ENCODE measurements around the gene CCND1.

CCND1 gene

DNA sequence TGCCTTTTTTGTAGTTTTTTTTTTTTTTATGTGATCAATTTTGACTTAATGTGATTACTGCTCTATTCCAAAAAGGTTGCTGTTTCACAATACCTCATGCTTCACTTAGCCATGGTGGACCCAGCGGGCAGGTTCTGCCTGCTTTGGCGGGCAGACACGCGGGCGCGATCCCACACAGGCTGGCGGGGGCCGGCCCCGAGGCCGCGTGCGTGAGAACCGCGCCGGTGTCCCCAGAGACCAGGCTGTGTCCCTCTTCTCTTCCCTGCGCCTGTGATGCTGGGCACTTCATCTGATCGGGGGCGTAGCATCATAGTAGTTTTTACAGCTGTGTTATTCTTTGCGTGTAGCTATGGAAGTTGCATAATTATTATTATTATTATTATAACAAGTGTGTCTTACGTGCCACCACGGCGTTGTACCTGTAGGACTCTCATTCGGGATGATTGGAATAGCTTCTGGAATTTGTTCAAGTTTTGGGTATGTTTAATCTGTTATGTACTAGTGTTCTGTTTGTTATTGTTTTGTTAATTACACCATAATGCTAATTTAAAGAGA lies 12.5 kb downstream of the CCND1 start:
- no peak for DNase-seq (ENCODE audit: low read depth, low spot score)

DNA sequence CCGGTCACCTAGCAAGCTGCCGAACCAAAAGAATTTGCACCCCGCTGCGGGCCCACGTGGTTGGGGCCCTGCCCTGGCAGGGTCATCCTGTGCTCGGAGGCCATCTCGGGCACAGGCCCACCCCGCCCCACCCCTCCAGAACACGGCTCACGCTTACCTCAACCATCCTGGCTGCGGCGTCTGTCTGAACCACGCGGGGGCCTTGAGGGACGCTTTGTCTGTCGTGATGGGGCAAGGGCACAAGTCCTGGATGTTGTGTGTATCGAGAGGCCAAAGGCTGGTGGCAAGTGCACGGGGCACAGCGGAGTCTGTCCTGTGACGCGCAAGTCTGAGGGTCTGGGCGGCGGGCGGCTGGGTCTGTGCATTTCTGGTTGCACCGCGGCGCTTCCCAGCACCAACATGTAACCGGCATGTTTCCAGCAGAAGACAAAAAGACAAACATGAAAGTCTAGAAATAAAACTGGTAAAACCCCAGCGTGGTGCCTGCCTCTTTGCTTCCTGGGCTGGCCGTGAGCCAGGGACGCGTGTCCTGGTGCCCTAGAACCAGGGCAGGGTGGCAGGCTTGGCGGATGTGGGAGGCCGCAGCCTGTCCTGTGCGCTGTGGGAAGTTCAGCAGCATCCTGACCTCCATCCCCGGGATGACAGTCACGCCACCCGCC lies 13.2 kb downstream of the CCND1 start:
- no peak for DNase-seq (ENCODE audit: low read depth, low spot score)

DNA sequence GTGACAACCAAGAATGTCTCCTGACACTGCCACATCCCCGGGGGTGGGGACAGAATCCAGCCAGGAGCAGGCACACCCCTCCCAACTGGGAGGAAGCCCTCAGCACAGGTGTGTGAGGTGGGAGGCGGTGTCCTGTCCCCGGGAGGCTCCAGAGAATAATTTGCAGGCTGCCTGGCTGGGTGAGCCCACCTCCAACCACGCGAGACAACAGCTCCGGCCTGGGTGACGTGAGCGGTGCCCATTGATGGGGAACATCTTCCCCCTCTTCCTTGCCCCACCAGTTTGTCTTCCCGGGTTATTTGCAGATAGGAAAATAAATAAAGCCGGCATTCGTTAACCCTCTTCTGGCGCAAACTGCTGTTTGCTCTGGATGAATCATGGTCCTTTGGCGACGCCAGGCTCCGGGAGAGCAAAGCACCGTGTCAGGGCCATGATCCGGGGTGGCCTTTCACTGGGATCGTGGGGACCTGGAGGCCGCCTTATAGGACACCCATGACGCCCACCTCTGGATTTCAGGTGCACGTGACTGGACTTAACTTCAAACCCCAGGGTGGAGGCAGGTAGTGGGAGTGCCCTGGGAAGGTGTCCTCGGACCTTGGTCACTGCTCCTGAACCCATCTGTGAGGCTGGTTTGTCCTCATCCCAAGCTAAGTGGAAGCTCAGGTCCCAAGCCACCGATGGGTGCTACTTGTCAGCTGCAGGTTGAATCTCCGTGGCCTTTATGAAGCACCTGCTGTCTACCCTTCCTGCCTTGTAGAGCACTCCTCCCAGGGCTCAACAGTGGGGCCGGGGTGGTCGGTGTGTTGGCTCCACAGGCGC lies 13.9 kb downstream of the CCND1 start:
- DNase-seq (ENCODE audit: low read depth, low spot score) = peak; percentile 36

DNA sequence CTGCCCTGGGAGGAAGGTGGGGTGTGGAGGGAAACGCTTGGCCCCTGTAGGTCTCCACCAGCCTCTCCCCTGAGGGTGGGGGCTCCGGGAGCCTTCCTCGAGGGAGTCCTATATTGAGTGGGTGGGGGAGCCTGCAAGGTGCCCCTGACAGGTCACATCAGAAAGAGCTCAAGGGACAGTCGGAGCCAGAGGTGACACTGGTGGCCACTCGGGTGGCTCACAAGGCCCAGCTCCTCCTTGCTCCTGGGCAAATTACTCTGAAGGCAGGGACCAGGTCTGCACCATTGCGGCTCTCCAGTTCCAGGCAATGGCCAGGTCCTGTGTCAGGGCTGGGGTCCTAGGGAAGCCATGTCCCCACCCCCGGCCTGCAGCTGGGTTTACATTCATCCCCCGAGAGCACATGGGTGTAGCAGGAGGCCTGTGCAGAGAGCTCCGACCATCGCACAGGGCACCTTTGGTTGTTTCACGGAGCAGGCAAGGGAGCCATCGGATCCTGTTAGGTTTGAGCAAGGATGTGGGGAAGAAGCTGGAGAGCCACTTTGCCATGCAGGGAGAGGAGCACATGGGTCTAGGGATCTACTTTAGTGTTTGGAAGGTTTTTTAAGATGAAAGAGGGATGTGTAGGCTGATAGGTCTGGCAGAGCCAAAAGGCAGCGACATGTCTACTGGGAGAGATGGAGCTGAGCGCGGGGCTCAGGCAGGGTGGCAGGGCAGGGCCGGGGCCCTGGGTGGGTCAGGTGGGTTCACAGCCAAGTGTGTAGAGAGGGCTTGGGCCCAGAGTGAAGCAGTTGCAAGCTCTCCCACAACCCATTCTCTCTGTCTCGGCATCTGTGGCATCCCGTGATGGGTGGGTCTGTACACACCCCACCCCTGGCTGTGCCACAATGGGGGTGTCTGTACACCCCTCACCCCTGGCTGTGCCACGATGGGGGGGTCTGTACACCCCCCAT lies 14.8 kb downstream of the CCND1 start:
- DNase-seq (ENCODE audit: low read depth, low spot score) = peak; percentile 17

DNA sequence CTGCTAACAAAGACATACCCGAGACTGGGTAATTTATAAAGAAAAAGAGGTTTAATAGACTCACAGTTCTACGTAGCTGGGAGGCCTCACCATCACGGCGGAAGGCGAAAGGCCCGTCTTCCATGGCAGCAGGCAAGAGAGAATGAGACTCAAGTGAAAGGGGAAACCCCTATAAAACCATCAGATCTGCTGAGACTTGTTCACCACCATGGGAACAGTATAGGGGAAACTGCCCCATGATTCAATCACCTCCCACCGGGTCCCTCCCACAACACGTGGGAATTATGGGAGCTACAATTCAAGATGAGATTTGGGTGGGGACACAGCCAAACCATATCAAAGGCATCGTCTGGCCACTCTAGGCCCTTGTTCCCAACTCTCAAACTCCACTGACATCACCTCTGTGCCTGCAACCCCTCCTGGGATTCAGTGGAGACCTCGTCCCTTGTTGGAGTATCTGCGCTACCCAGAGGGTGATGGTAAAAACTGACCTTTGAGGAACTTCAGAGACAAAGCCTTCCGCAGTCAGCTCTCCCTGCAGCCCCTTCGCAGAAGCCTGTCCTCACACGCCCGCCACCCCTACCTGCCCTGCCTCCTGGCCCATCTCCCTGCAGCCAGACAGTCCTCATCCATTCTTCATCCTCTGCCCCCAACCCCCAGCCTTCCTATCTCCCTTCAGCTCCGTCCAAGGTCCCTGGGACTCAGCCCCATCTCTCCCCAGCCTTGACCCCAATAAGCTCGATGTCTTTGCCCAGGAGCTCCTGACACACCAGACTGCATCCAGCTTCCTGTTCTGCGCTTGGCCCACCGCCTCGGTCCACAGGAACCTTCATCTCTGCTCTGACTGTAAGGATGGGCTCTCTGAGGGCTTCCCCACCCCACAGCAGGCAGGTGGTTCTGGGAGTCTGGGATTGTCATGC lies 15.8 kb downstream of the CCND1 start:
- no peak for DNase-seq (ENCODE audit: low read depth, low spot score)

DNA sequence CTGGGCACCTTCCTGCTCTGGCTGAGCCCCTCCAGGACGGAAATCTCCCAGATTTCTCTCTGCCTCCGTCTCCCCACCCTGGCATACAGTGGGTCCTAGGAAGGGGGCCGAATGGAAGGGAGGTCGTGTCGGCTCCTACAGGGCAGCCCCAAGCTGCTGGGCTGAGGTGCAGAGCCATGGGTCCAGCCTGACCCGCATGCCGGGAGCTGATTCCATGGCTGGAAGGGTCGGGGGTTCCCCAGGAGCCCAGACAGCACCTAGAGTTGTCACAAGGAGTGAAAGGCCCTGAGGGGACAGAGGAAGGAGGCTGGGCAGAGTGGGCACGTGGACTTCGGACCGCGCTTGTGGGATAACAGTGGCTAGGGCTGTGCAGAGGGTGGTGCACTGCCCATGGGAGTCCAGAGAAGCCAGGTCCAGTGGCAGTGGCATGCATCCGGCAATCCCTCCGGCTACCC lies 16.5 kb downstream of the CCND1 start:
- DNase-seq (ENCODE audit: low read depth, low spot score) = no peak

DNA sequence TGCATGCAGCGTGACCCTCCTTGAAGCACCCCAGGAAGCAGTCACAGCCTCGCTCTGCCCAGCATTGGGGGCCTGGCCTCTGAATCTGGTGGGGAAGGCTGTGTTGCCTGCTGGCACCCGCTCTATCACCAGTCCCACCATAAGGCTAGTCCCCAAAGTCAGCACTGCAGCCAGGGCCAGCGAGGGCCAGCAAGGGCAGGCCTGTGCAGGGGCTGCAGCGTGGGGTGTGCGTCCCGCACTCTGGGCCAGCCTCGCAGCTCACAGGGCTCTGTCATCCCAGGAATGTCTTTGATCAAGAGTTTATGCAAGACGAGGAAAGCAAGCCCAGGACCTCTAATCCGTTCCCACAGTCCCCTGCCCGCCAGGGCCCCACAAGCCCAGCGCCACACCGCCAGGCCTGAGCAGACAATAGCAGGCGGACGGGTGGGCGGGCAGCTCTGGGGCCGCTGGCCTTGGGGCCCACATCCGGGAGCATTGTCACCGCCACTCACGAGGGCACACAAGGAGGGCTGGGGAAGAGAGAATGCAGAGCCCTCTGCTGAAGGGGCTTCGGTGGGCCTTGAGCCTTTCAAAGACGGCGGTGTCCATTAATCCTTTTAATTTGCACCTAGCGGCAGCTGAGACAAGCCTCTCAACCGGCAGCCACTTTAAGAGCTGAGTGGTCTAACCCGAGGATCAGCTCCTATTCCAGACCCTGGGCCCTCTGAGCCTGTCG lies 17.1 kb downstream of the CCND1 start:
- peak; percentile 90 for DNase-seq (ENCODE audit: low read depth, low spot score)

DNA sequence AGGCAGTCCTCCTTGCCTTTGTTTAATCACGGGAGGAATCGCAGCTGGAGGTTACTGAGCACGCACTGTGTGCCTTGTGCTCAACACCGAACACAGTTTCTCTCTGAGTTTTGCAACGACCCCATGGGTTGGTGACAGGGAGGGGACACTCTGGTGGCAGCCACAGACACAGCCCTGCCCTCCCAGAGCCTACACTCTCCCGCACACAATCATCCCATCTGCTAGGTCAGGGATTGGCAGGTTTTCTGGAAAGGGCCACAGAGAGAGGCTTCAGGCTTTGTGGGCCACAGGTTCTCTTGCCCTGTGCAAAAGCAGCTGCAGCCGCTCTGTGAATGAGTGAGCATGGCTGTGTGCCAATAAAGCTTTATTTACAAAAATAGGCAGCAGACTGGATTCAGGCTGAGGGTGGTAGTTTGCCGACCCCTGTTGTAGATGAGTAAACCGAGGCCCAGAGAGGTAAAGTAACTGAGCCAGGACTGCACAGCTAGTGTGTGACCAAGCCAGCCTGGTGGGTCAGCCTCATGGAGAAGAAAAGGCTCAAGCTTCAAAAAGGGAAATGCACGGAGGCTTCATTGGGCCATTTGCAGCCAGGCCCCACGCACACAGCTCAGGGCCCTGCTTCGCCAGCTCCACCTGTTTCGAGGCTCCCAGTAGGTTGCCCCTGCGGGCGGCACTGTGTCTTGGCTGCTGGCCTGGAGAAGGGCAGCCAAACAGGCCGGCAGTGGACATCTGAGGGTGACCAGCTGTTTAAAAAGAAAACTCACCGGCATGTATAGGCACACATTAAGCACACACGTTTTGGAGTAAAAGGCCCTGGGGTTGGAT lies 17.9 kb downstream of the CCND1 start:
- peak; percentile 25 for DNase-seq (ENCODE audit: low read depth, low spot score)

DNA sequence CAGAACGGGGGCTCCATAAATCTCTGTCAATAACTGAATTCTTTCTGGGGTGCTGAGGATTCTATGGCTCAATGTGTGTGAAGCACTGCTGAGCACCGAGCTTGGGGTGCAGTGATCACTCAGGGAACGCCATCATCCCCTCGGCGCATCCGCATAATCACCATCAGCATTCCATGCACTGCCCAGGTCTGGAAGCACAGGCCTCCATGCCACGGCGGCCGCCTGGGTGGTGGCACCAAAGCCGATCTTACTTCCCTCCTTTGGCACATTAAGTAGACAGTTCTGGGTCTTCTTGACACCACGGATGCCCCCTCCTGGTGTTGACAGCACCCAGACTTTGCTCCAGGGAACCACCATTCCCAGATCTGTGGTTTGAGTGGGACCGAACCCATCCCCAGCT lies 18.6 kb downstream of the CCND1 start:
- DNase-seq (ENCODE audit: low read depth, low spot score) = no peak

DNA sequence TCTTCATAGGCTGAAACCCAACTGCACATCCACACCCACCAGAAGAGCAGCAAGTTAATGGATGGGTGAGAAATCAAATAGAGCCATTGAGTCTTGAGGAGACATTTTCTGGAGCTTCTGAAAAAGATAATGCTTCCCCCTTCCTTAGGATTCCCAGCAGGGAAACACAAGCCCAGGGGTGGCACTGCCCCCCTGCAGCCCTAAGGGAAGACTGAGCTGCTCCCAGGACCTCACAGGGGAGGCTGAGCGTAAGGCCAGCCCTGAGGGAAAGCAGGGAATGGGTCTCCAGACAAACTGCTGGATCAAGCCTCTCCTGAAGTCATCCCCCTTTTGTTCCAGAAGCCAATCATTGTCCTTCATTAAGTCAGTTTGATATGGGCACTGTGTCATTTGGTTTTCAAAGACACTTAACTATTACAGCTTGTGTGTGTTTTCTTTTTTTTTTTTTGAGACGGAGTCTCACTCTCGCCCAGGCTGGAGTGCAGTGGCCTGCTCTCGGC lies 19.1 kb downstream of the CCND1 start:
- DNase-seq (ENCODE audit: low read depth, low spot score) = no peak

DNA sequence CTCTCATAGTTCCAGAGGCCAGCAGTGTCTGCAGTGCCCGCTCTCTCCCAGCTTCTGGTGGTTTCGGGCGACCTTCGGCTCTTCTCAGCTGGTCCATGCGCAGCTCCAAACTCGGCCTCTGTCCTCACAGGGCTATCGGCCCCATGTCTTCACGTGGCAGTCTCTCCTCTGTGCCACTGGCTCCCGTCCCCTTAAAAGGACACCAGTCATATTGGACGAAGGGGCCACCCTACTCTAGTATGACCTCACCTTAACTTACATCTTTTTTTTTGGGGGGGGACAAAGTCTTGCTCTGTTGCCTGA lies 20.4 kb downstream of the CCND1 start:
- no peak for DNase-seq (ENCODE audit: low read depth, low spot score)

DNA sequence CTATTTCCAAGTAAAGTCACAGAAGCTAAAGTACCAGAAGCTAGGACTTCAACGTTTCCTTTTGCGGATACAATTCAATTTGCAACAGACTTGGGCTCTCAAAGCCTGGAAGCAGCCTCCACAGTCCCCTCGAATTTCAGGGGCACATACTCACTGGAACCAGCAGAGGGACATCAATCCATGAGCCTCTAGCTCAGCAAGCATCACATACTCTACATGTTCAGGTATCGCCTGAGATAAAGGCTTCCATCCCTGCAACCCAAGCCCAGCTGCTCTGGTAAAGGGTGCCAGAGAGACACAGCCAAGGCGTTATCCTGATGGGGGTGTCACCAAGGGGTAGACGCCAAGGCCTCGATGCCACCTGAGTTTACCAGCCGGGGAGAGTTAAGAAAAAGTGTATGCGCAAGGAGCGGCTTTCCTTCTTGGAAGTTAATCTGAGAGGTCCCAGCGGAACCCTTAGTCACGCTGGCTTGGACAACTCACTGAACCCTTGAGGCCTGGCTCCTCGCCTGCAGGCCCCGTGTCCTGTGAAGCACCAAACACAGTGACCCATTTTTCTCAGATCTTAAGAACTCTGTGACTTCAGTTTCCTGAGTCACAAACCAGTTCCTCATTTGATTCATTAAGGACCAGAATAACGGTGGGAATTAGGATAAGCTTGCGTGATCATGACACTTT lies 21.2 kb downstream of the CCND1 start:
- peak; percentile 33 for DNase-seq (ENCODE audit: low read depth, low spot score)

DNA sequence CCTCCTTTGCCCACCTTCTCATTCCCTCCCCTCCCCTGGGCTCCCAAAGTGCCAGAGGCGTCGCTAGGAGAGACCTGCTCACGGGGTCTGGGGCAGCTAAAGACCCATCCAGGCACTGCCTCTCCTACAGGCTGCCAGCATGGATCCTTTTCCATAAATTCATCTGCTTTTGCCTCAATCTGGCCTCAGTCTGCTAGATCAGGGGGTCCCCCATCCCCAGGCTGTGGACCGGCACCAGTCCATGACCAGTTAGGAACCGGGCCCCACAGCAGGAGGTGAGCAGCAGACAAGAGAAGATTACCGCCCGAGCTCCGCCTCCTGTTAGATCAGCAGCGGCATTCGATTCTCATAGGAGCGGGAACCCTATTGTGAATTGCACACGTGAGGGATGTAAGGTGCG lies 21.9 kb downstream of the CCND1 start:
- no peak for DNase-seq (ENCODE audit: low read depth, low spot score)

DNA sequence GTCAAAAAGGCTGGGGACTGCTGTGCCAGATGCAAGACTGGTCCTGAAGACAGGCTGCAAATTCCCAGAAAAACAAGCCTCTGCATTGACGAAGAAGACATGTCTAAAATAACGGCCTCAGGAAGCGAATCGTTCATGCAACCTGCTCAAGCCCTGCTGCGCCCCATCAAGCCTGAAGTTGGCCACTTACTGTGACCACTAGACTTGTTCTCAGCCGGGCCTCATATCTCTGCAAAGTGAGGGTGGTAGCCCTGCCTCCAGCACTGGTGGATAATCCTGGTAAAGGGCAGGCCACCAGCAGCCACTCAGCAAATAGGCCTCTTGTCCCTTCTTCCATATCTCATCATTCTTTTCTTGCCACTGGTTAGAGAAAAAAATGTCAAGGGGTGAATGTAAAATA lies 22.4 kb downstream of the CCND1 start:
- DNase-seq (ENCODE audit: low read depth, low spot score) = no peak

DNA sequence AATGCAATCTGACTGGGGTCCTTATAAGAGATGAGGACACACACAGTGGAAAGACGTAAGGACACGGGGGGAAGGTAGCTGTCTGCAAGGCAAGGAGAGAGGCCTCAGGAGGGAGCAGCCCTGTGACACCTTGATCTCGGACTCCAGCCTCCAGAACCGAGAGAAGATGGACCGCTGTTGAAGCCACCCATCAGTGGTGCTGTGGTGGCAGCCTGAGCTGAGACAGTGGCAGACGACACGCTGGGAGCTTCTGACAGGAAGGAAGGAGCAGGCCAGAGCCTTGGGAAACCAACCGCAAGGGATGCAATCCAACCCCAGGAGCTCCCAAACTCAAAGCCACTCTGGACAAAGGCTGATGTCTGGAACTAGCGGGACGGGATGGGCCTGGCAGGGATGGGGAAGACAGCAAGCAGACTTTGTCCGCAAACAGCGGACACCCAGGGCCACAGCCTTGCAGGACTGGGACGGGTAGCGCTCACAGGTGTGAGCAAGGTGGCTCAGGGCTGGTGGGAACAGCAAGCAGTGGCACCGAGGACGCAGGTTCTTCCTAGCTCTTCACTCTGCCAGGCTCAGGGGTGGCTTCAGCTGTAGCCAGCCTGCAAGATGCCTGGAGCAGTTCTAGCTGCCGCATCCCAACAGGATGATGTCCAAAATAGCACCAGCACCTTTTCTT lies 23.3 kb downstream of the CCND1 start:
- DNase-seq (ENCODE audit: low read depth, low spot score) = no peak

DNA sequence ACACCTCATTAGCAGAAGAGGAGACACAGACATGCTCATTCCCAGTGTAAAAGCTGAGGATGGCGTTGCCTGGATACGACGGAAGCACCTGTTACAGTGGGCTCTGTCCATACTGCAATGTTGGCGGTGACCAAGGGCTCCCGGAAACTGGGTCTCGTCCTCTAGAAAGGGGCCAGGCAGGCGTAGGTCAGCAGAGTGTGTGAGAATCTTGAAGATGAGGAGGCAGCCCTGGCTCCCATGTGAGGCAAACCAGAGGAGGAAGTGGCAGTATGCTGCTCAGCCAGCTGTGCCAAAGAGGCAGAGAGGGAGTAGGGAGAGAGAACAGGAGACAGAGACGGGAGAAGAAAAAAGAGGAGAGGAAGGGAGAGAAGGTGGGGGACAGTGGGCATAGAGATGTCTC lies 23.9 kb downstream of the CCND1 start:
- no peak for DNase-seq (ENCODE audit: low read depth, low spot score)

DNA sequence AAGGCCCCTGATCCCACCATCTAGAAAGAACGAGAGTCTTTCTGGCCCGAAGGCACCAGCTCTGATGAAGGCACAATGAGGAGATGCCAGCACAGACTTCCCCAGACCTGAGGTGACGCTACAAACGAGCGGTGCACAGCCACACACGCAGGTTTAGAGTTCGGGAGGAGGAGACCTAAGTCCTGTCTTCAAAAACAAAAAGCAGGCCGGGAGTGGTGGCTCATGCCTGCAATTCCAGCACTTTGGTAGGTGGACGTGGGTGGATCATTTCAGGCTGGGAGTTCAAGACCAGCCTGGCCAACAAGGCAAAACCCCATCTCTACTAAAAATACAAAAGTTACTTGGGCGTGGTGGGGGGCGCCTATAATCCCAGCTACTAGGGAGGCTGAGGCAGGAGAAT lies 24.7 kb downstream of the CCND1 start:
- DNase-seq (ENCODE audit: low read depth, low spot score) = no peak

DNA sequence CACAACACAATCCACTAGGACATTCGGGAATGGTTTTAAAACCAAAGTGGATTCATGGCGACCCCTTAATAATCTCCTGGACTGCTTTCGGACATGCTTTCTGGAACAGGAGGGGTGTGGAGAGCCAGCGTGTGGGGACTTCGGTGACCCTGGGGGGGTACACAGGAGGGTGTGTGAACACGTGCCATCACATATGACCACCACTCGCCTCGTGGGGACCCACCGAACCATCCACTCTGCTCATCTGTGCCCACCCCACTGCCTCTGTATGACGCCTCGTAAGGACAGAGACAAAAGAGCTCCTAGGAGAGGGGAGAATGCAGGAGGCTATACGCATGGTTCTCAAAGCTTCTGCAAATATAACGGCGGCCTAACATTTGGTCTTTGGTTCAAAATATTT lies 25.3 kb downstream of the CCND1 start:
- no peak for DNase-seq (ENCODE audit: low read depth, low spot score)
